Mesenchymal stem cell (in vitro differentiated cells and primary cell): ENCODE data around the gene C2.
A peak's percentile ranks its signal among the peaks of the same experiment; 100 is the strongest.
"Not testable (repeated sequence)": the region's sequence is repeated elsewhere in the genome, so short reads cannot be mapped to it uniquely, and the experiment has no call there.

ENCODE experiments used
- DNase-seq: peaks from one replicate; pipeline ENCODE4 v3.0.0-alpha.2; 2013
- H2AFZ ChIP-seq: one replicate; pipeline ENCODE4 v1.6.1; 2013; ENCODE audit warnings: low read depth, mild to moderate bottlenecking, control low read depth, inconsistent platforms, low read length, moderate library complexity
- H2AK5ac ChIP-seq: 2 replicates; pipeline ENCODE4 v1.6.1; 2013; ENCODE audit warnings: low read length, moderate library complexity, mild to moderate bottlenecking, inconsistent platforms; ENCODE audit not compliant: severe bottlenecking
- H2BK120ac ChIP-seq: one replicate; pipeline ENCODE4 v1.6.1; 2013; ENCODE audit warnings: low read depth, mild to moderate bottlenecking, inconsistent platforms, low read length, moderate library complexity
- H2BK12ac ChIP-seq, 2 experiments: one replicate each; pipeline ENCODE4 v1.6.1; 2013; ENCODE audit warnings: inconsistent platforms in 2 of 2, low read length in 2 of 2, mild to moderate bottlenecking in 2 of 2, moderate library complexity in 2 of 2, control low read depth in 1 of 2
- H2BK15ac ChIP-seq: one replicate; pipeline ENCODE4 v1.6.1; 2013; ENCODE audit warnings: mild to moderate bottlenecking, low read depth, inconsistent platforms; ENCODE audit not compliant: poor library complexity, severe bottlenecking
- H2BK5ac ChIP-seq: 2 replicates; pipeline ENCODE4 v1.6.1; 2013; ENCODE audit warnings: low read depth, mild to moderate bottlenecking, low read length, control low read depth, inconsistent platforms; ENCODE audit not compliant: poor library complexity, severe bottlenecking
- H3K14ac ChIP-seq, 2 experiments: one replicate each; pipeline ENCODE4 v1.6.1; 2013; ENCODE audit warnings: inconsistent platforms in 2 of 2, low read length in 2 of 2, control low read depth in 1 of 2, mild to moderate bottlenecking in 1 of 2, moderate library complexity in 1 of 2
- H3K18ac ChIP-seq, 2 experiments: one replicate each; pipeline ENCODE4 v1.6.1; 2013; ENCODE audit warnings: inconsistent platforms in 2 of 2, low read length in 2 of 2, control low read depth in 1 of 2, low read depth in 1 of 2, mild to moderate bottlenecking in 1 of 2
- H3K23ac ChIP-seq, 2 experiments: one replicate each; pipeline ENCODE4 v1.6.1; 2013; ENCODE audit warnings: inconsistent platforms in 2 of 2, low read length in 2 of 2, mild to moderate bottlenecking in 2 of 2, moderate library complexity in 2 of 2, control low read depth in 1 of 2
- H3K27ac ChIP-seq: 2 replicates; pipeline ENCODE4 v1.5.1; 2013; ENCODE audit warnings: mild to moderate bottlenecking, moderate library complexity, low read length, control low read depth, inconsistent platforms; ENCODE audit not compliant: poor library complexity, severe bottlenecking
- H3K27me3 ChIP-seq, 2 experiments: 2 replicates each; pipeline versions ENCODE4 v1.6.1 to v1.7.0; 2013; ENCODE audit warnings: low read length in 2 of 2, mild to moderate bottlenecking in 2 of 2, moderate library complexity in 2 of 2, control low read depth in 1 of 2, inconsistent platforms in 1 of 2; ENCODE audit not compliant: control insufficient read depth in 1 of 2, insufficient read depth in 1 of 2
- H3K36me3 ChIP-seq, 2 experiments: 2 replicates each; pipeline versions ENCODE4 v1.6.1 to v1.7.0; 2013; ENCODE audit warnings: low read length in 2 of 2, control low read depth in 1 of 2, inconsistent platforms in 1 of 2, low read depth in 1 of 2, mild to moderate bottlenecking in 1 of 2; ENCODE audit not compliant: insufficient read depth in 2 of 2, control insufficient read depth in 1 of 2
- H3K4ac ChIP-seq, 2 experiments: one replicate each; pipeline ENCODE4 v1.6.1; 2013; ENCODE audit warnings: inconsistent platforms in 2 of 2, low read length in 2 of 2, mild to moderate bottlenecking in 2 of 2, moderate library complexity in 2 of 2, control low read depth in 1 of 2, low read depth in 1 of 2
- H3K4me1 ChIP-seq: 2 replicates; pipeline ENCODE4 v1.6.1; 2013; ENCODE audit warnings: low read depth, low read length, control low read depth; ENCODE audit not compliant: control insufficient read depth, insufficient read depth
- H3K4me2 ChIP-seq: 2 replicates; pipeline ENCODE4 v1.6.1; 2013; ENCODE audit warnings: low read length, mild to moderate bottlenecking, inconsistent platforms; ENCODE audit not compliant: poor library complexity, severe bottlenecking
- H3K4me3 ChIP-seq, 2 experiments: 2 replicates each; pipeline versions ENCODE4 v1.5.1 to v1.7.0; 2013; ENCODE audit warnings: low read length in 2 of 2, mild to moderate bottlenecking in 2 of 2, control low read depth in 1 of 2, low read depth in 1 of 2; ENCODE audit not compliant: insufficient read depth in 1 of 2
- H3K79me1 ChIP-seq: replicated peaks from 2 replicates; pipeline ENCODE4 v1.6.1; 2013; ENCODE audit warnings: mild to moderate bottlenecking, control low read depth, low read length, inconsistent platforms; ENCODE audit not compliant: poor library complexity, severe bottlenecking
- H3K9ac ChIP-seq: 2 replicates; pipeline ENCODE4 v1.7.0; 2013; ENCODE audit warnings: mild to moderate bottlenecking, low read length, moderate library complexity
- H3K9me3 ChIP-seq: 2 replicates; pipeline ENCODE4 v1.7.0; 2013; ENCODE audit warnings: mild to moderate bottlenecking, low read length; ENCODE audit not compliant: control insufficient read depth
- H4K8ac ChIP-seq: one replicate; pipeline ENCODE4 v1.6.1; 2013; ENCODE audit warnings: inconsistent platforms, mild to moderate bottlenecking, low read length, moderate library complexity
- H4K91ac ChIP-seq: one replicate; pipeline ENCODE4 v1.6.1; 2013; ENCODE audit warnings: mild to moderate bottlenecking, low read length, inconsistent platforms
- WGBS: methylation state at CpG from one replicate; pipeline ENCODE4 v1.1.7; 2013; ENCODE audit warnings: mixed read lengths; 5-methylcytosine and 5-hydroxymethylcytosine counted together

The C2 gene

DNA sequence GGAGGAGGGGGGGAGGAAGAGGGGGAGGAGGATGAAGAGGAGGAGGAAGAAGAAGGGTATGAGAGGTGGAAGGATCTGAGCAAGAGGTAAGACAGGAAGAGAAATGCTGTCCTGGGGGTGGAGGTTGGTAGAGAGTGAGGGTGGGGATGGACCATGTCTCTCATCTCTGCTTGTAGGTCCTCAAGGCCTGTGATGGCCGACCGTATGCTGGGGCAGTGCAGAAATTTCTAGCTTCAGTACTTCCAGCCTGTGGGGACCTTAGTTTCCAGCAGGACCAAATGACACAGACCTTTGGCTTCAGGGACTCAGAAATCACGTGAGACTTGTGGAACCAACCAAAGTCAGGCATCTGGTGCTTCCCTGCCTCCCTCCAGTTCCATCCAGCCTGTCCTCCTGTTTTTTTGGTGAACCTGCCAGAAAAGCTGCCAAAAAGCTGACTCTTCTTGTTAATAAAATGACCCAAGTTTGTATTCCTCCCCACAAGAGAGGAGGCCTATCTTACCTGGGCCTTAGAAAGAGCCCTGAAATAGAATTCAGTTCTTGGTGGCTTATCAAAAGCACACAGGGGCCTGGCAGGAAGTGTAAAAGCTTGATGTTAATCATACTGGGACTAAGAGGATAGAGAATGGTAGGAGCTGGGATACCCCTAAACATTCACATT, 51.9 kb downstream of the C2 start:
- Histone ChIP-seq H2BK120ac (no peak overlapping the region), H3K4me2 (no peak overlapping the region), H3K79me1 (peaks cover 4% of the 10 kb centered on the region), H2BK5ac (no peak overlapping the region), H3K14ac (no peak overlapping the region), H4K8ac (no peak overlapping the region), H3K4me3 (no peak overlapping the region), H3K27me3 (no peaks in the 10 kb centered on the region), H3K9me3 (no peaks in the 10 kb centered on the region), H2AFZ (no peak overlapping the region), H3K27ac (no peak overlapping the region), H3K9ac (peak overlapping the region; percentile 3), H2BK12ac (no peak overlapping the region), H3K4me1 (no peaks in the 10 kb centered on the region), H4K91ac (no peak overlapping the region), H3K36me3 (peaks cover 19% of the 10 kb centered on the region in 2 experiments), H3K23ac (no peak overlapping the region), H3K4ac (no peak overlapping the region), H2BK15ac (no peak overlapping the region), H2AK5ac (no peak overlapping the region), H3K18ac (no peak overlapping the region)
- DNase-seq = no peak
- 96% methylated on average over 3 of the region's 3 CpGs for WGBS

GRCh38 chr6:31980195-31980876, 52.8 kb downstream of the C2 start:
- not testable (repeated sequence) for DNase-seq, H4K8ac ChIP-seq, H3K27me3 ChIP-seq, H2BK15ac ChIP-seq, H3K4ac ChIP-seq, H4K91ac ChIP-seq, H2AK5ac ChIP-seq, H2BK12ac ChIP-seq, H3K4me2 ChIP-seq, H3K9me3 ChIP-seq, H3K23ac ChIP-seq, H2BK5ac ChIP-seq, H3K79me1 ChIP-seq, H3K27ac ChIP-seq, H3K18ac ChIP-seq, H3K9ac ChIP-seq, H2AFZ ChIP-seq, H3K14ac ChIP-seq, H3K4me3 ChIP-seq, H3K4me1 ChIP-seq, H2BK120ac ChIP-seq
- WGBS = 83% methylated on average over 4 of the region's 13 CpGs
- H3K36me3 ChIP-seq = peaks cover 15 to 19% of the 10 kb centered on the region in 2 experiments

DNA sequence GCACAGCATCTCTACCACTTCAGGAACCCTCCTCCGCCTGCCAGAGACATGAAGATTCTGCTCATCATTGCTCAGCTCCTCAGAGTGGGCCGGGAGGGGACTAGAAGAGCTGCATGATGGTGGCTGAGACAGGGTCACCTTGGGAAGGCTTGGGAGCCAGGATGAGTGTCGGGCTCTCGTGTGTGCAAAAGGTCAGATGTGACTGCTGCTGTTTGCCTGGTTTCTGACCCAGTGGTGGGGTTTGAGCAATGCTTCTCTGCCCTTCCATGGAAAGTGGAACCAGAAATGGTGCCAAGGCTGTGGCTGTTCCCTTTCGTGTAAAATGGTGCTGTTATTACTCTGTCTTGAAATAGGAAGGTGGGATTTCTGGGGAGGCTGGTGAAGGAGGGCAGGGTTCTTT, 53.5 kb downstream of the C2 start:
- WGBS = no CpG with 5 or more reads among the region's 5 CpGs
- not testable (repeated sequence) for H4K91ac ChIP-seq, DNase-seq

DNA sequence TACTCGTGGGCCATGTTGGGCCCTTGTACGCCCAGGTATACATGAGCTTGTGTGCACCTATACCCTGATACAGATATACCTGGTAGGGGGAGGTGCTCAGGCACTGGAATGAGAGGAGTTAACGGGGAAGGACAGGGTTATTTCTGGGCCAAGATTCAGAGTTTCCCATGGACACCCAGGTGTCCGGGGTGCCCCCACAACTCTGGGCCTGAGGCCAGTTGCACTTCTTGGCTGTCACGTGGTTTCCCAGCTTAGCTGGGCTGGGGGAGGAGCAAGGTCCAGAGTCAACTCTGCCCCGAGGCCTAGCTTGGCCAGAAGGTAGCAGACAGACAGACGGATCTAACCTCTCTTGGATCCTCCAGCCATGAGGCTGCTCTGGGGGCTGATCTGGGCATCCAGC, 54.2 kb downstream of the C2 start, which contains the start of gene C4A:
TSS of gene C4A (plus strand) at position 314 of the 400 bp plus-strand sequence. CDS start at position 365, 51 bp downstream.
- not testable (repeated sequence) for H2AK5ac ChIP-seq, H3K9ac ChIP-seq, H2BK120ac ChIP-seq, H2AFZ ChIP-seq, H2BK15ac ChIP-seq, H3K27me3 ChIP-seq, H3K4me1 ChIP-seq, H3K79me1 ChIP-seq, H3K14ac ChIP-seq, H3K4me3 ChIP-seq, H4K8ac ChIP-seq, H3K27ac ChIP-seq, H3K18ac ChIP-seq, H3K9me3 ChIP-seq, H3K23ac ChIP-seq, H3K4me2 ChIP-seq, H3K4ac ChIP-seq, H4K91ac ChIP-seq, DNase-seq, H2BK5ac ChIP-seq, H2BK12ac ChIP-seq
- no CpG with 5 or more reads among the region's 7 CpGs for WGBS
- H3K36me3 ChIP-seq = peaks cover 15 to 16% of the 10 kb centered on the region in 2 experiments

More for the DNA sequence above, 53.5 kb downstream of the C2 start:
- not testable (repeated sequence) for H3K18ac ChIP-seq, H3K9me3 ChIP-seq, H3K4me1 ChIP-seq, H2BK15ac ChIP-seq, H2BK120ac ChIP-seq, H3K79me1 ChIP-seq, H2AK5ac ChIP-seq, H2BK12ac ChIP-seq, H3K4ac ChIP-seq, H4K8ac ChIP-seq, H3K27me3 ChIP-seq, H3K9ac ChIP-seq, H2BK5ac ChIP-seq, H3K4me3 ChIP-seq, H2AFZ ChIP-seq, H3K27ac ChIP-seq, H3K23ac ChIP-seq, H3K4me2 ChIP-seq, H3K14ac ChIP-seq
- H3K36me3 ChIP-seq = peaks cover 15 to 19% of the 10 kb centered on the region in 2 experiments
